ENCODE results near the gene CH25H. TPM values are rescaled to one million over a fixed set of nuclear protein-coding genes. Genes with fewer than 3 reads are reported as not detected.
"Not testable (repeated sequence)": the region's sequence is repeated elsewhere in the genome, so short reads cannot be mapped to it uniquely, and the experiment has no call there.

The CH25H gene
- total RNA-seq (2014; rRNA removed; shearing (Covaris generic)) = 0.49 and 0.72 TPM in 2 replicates

DNA sequence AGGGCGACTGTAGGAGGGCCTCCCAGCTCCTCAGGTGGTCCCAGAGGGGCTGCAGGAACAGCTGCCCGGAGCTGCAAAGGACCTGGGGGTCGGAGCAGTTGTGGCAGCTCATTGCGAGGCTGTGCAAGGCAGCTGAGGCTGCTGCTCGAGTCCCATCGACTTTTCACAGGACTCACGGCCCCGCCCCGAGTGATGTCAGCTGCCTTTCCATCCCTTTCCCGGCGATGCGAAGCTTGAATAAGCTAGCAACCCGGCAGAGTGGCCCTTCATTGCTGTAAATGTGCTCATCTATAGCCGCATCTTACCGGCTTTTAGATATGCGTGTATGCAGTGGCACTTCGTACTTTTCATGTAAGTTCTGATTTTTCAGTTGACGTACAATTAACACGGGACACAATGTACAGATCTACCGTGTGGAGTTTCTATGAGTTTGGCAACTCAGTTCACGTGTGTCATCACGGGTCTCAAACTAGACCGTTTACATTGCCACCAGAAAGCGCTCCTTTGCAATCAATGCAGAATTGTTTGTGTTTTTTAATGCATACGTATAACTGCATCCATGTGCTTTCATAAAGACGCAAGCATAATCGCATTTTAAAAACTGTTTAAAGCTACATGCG lies at the start of gene CH25H:
Gene CH25H, minus strand, starts transcription at position 137 of the 620 bp plus-strand sequence. Its CDS starts 25 bp downstream, at position 112.
- peak; percentile 70 for DNase-seq (ENCODE audit: low read depth)

DNA sequence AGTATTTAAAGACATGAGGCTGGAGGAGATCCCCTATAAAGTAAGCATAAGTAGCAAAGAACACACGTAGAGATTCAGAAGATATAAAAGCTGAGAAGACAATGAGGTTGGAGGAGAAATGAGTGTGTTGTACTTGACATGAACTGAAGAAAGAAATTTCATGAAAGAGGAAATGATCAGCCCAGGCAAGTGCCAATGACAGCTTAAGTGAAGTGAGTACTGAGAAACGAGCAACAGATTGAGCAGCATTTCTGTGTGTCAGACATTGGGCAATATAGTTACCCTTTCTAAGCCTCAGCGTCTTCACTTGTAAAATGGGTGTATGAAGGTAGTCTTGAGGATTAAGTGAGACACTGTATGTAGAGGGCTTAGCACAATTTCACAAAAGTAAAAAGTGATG lies 49.2 kb upstream of the CH25H start:
- no peak for DNase-seq (ENCODE audit: low read depth)

- no peak for DNase-seq (ENCODE audit: low read depth)
These were observed 48.7 kb upstream of the CH25H start for GRCh38 chr10:89255793-89256192.

DNA sequence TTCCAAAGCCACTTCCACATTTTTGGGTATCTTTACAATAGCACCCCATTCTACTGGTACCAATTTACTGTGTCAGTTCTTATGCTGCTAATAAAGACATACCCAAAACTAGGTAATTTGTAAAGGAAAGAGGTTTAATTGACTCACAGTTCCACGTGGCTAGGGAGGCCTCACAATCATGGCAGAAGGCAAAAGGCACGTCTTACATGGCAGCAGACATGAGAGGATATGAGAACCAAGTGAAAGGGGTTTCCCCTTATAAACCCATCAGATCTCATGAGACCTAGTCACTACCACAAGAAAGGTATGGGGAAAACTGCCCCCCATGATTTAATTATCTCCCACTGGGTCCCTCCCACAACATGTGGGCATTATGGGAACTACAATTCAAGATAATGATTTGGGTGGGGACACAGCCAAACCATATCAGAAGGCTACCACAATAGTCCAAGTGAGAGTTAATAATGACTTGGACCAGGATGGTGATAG lies 48.0 kb upstream of the CH25H start:
- DNase-seq (ENCODE audit: low read depth) = not testable (repeated sequence)

- DNase-seq (ENCODE audit: low read depth) = no peak
These were observed 45.1 kb upstream of the CH25H start for GRCh38 chr10:89252225-89252585.

DNA sequence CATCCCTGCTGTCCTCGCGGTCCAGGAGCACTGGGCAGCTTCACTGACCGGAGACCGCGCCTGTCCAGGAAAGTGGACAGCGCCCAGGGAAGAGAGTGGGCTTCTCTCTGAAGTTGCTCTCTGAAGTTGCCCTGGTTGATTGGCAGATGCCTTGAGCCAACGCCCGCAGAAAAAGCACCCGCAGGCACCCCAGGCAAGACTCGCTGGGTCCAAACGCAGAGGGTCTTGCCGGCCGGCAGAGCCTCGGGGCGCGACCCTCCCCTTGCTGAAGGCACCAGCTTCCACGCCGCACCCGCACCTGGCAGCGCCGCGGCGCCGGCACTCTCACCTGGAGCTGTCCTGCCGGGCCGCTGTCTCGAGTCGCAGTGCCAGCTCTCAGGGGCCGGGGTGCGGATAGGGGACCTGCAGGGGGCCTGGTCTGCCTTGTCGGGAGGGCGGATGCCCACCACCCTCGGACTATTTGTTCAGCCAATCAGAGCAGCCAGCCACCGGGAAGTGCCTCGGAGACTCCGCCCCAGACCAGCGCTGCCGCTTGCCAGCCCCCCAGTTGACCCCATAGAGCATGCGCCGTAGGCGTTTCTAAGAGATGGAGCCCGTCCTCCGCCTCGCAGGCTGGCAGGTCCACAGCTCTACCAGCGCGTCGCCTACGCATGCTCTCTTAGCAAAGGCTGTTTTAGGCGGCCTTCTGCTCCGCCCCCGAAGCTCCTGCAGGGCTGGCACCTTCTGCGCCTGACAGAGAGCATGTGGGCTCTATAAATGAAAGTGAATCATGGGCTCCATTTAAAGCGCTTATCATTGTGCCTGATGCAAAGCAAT lies 44.5 kb upstream of the CH25H start, which contains the start of gene LIPA:
Gene LIPA, minus strand, starts transcription at position 367 of the 816 bp plus-strand sequence. CDS start 4,127 bp downstream, outside the sequence.
- peak; percentile 97 for DNase-seq (ENCODE audit: low read depth)

- DNase-seq (ENCODE audit: low read depth) = no peak
These were observed 43.8 kb upstream of the CH25H start for GRCh38 chr10:89250865-89251408.

GRCh38 chr10:89248990-89249389 lies 41.9 kb upstream of the CH25H start:
- no peak for DNase-seq (ENCODE audit: low read depth)

DNA sequence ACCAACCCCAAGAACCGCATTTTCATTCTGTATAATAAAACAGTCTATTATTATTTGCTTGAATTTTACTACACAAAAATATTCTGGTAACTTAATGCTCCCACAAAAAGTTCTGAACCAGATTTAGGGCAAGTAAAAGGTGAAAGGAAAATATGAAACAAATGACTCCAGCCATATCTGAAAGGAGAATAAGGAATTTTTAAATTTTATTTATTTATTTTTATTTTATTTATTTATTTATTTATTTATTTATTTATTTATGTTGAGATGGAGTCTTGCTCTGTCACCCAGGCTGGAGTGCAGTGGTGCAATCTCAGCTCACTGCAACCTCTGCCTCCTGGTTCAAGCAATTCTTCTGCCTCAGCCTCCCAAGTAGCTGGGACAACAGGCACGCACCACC lies 40.5 kb upstream of the CH25H start:
- not testable (repeated sequence) for DNase-seq (ENCODE audit: low read depth)

DNA sequence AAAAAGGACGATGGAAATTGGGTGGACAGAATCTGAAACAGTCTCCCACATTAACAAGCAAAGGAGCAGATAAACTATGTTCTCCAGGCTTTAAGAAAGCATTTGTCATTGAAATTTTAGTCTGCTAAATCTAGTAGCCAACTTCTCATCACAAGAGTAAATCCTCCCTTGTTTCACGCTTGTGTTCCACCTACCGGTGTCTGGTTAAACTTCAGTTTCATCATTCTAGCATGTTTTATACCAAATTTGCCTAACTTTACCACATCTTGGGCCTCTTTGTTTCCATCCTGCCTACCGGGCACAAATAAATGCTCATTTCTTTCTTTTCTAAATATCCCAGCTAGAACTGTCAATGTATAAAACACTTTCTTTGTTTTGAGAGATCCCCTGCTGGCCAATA lies 38.7 kb upstream of the CH25H start:
- no peak for DNase-seq (ENCODE audit: low read depth)

DNA sequence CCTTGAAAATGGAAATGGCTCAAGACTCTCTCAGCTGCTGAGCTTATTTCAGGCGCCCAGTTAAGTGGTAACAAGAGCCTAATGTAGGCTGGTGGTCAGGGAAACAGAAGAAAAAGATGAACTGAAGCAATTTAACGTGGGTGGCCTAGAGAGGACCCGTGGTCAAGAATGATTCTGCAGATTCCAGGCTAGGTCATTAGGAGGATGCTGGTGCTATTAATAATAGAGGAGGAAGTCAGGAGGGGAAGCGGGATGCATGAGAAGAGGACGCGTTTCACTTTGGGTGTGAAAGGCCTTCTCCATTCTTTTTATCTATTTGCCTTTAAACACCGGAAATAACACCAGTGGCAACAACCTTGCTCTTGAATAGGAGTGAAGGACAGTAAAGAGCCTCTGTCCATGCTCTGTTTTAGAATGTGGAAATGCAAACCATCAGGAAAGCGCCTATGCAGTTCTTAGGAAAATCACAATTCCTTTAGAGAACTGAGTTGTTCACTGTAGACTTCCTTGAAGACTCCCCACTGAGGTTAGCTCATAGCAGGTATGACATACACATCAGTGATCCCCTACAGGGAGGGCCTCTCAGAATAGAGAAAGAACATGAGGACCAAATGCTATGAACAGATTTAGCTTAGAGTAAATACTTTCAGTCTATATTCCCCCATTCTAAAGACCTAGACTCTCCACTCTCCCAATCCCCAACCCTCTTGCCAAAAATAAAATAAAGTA lies 35.9 kb upstream of the CH25H start:
- no peak for DNase-seq (ENCODE audit: low read depth)

DNA sequence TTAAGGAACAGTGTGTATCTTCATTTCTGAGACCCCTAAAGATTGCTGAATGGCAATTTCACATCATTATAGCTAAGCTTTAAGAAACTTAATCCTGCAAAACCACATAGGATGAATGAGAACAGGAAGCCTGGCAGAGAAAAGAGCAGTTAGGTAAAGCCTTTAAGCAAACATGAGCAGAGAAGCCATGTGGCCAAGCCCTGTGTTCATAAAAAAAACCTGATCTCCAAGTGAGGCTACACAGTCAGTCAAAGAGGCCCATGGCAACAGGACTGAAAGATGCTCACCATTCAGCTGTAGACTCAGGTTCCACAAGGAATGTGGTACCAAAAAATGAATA lies 35.2 kb upstream of the CH25H start:
- no peak for DNase-seq (ENCODE audit: low read depth)

DNA sequence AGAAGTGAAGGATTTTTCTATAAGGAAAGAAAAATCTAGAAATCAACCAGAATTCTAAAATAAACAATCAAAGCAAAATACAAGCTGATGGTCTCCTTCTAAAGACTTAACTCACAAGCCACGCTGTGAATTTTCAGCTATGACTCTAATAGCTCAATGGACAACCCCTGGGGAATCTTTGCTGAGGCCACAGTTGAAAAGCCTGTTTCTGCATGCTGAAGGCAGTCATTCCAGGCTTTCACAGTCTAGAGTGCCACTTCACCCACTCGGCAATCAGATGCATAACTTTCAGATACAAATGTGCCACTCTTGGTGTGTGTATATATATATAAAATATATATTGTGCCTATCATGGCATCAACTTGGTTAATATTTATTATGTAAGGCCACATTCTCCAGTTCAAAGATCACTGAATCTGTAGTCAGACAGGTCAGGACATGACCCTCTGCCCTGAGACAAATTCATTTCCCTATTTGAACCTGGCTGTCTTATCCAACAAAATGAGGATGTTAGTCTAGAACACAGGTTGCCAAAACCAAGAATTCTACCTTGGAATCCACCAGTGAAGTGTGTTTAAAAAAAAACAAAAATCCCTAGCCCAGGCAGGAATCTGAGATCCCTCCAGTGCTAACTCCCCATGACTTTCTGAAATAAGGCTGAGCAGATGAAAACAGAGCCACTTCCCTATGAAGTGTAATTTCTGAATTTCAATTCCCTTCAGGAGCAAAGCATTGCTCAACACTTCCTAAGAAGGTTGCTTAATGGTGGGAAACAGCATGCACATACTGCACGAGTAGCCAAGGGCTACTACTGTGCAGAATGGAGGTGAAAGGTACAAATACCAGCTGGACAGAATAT lies 34.6 kb upstream of the CH25H start:
- DNase-seq (ENCODE audit: low read depth) = no peak

DNA sequence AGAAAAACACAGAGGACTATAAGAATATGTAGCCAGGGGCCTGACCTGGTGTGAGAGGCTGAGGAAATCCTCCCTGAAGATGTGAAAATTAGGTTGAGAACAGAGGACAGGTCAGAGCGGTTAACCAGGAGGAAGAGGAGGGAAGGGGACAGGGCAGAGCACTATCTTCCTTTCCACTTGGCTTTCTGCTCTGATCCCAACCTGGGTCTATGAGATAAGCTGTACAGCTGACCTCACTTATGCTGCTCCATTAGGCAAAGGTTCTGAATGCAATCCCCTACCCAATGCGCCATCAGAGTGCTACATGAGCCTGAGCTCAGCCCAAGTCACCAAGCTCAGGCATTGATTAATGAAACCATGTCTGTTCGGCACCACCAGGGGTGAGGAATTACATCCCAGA lies 33.9 kb upstream of the CH25H start:
- no peak for DNase-seq (ENCODE audit: low read depth)

DNA sequence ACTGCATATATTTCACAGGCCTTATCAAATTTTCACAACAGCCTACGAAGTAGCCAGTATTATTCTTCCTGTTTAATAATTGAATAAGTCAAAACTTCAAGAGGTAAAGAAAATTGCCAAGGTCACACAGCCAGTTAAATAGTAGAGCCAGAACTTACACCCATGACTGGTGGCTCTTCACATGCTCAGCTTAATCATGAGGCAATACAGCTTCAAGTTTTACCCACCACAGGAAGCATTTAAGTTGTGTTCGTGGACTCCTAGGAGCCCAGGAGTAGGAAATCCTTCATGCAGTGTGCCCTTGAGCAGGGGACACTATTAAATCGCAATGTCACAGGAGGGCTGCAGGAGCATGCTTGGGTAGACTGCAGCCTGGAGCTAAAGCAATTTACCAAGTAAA lies 33.4 kb upstream of the CH25H start:
- DNase-seq (ENCODE audit: low read depth) = no peak

DNA sequence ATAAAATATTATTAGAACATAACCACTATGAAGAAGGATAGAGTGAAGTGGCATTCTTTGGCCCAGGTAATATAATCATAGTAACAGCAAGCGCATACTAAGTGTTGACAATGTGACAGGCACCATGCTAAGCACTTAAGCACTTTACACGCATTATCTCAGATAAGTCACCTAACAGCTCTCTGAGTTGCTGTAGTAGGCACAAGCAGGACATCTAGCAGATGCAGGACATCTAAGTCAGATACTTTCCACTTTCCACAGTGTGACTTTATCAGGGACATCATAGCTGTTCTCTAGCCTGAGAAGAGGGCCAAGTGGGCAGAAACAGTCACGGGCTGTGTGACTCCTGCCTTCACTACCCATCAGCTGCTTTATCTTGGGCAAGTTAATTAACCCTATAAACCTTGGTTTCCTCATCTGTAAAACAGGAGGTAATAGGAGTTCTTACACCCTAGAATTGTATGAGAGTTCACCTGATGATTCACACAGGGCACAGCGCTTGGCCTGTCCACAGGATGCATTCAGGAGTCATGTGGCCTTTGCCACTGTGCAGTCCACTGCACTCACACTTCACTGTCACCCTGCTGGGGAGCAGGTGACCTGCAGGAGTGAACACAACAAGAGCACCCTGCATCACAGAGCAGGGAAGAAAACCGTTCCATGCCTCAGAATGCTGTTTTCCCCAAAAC lies 32.0 kb upstream of the CH25H start:
- DNase-seq (ENCODE audit: low read depth) = no peak

- no peak for DNase-seq (ENCODE audit: low read depth)
These were observed 30.7 kb upstream of the CH25H start for GRCh38 chr10:89237849-89238248.

- DNase-seq (ENCODE audit: low read depth) = no peak
These were observed 29.2 kb upstream of the CH25H start for GRCh38 chr10:89236226-89236797.

DNA sequence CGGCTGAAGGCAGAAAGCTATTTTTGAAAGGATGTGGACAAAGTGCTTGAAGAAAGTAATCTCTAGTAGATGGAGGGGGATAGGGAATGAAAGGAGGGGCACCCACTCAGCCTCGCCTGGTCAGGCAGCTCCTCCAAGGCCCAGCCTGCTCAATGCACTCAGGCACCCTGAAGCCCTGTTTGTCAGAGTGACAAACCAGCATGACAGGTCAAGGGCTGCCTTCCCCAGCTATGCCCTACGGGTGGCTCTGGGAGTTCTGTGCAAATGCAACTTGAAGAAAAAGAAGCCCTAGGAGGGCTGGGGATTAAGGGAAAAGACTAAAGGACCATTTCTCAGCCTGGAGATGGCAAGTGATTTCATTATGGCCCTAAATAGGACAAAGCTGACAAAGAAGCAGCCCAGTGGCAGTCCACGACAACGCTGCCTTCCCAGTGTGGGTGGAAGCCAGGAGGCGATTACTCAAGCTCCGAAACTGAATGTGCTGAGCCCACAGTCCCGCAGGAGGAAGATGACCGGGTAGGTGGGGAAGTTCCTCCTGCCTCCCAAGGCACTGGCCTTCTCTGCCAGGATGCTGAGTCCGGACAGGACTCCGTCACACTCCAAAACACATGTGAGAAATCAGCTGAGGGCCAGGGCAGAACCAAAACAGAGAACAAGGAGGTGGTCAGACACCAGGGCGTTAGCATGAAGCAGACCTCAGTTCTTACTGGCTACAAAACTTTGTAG lies 28.1 kb upstream of the CH25H start:
- no peak for DNase-seq (ENCODE audit: low read depth)

DNA sequence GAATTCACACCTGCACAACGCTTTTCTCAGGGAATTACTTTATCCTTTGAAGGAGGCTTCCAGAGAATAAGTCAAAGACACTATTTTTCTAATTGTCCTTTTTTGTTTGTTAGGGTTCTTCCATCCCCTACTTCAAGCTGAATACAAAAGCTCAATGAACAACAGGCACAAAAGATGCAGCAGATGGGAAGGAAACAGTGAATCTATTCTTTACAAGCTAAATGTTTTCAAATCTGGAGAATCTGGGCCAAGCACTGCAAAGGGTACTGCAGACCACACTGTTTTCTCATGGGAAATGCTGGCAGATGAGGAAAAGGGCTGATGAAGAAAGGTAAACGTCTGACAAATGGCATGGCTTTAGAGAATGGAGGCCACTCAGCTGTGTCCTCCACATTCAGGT lies 25.9 kb upstream of the CH25H start:
- DNase-seq (ENCODE audit: low read depth) = no peak

All from RPMI7951 (cell line).